Measurements from ENCODE around the gene ARHGEF28.

GRCh38 chr5:73887688-73888087 lies 261.7 kb downstream of the ARHGEF28 start:
- TF ChIP-seq CTCF (IDR thresholded peaks at IDR 0.05 in 2 of 3, conservative IDR thresholded peaks at IDR 0.05 in 1 of 3; ENCODE audit: borderline replicate concordance in 1 of 3, insufficient read depth in 1 of 3, low read depth in 2 of 3, low read length in 2 of 3) = no peak
- TF ChIP-seq POLR2A (IDR thresholded peaks at IDR 0.05; ENCODE audit: borderline replicate concordance, extremely low read depth, insufficient read depth, insufficient read length) = no peak
